Kidney epithelial cell (primary cell): ENCODE measurements around the gene GTF2F1. TPM values are rescaled to one million over a fixed set of nuclear protein-coding genes. Genes with fewer than 3 reads are reported as not detected.
"Not testable (repeated sequence)": the region's sequence is repeated elsewhere in the genome, so short reads cannot be mapped to it uniquely, and the experiment has no call there.

Experiments used
- DNase-seq: peaks from one replicate; pipeline ENCODE4 v3.0.0-alpha.2; 2010; ENCODE audit warnings: low read depth
- H3K27me3 ChIP-seq: 2 replicates; pipeline ENCODE4 v1.6.0; 2011; ENCODE audit warnings: low read length; ENCODE audit not compliant: control insufficient read depth, insufficient read depth
- H3K36me3 ChIP-seq: 2 replicates; pipeline ENCODE4 v1.5.1; 2011; ENCODE audit warnings: low read length; ENCODE audit not compliant: control insufficient read depth, insufficient read depth
- H3K4me3 ChIP-seq: 2 replicates; pipeline ENCODE4 v1.5.1; 2011; ENCODE audit warnings: low read depth, mild to moderate bottlenecking, control low read depth, low read length
- CTCF ChIP-seq: IDR thresholded peaks from 2 replicates; pipeline ENCODE4 v1.5.1; 2011; ENCODE audit warnings: mild to moderate bottlenecking, moderate library complexity, low read length, control low read depth, inconsistent platforms; ENCODE audit not compliant: insufficient read depth, poor library complexity, severe bottlenecking
- total RNA-seq: library from RNA; depleted of rRNA; stranded (reverse); fragments of >200 nt; gene quantifications from 2 replicates; pipeline ENCODE4 v1.2.3, GENCODE V29; 2015

GTF2F1 gene
- total RNA-seq, 1 donor from 2014 or later, result 51.3 TPM

GRCh38 chr19:6433165-6433564 is 40.2 kb upstream of the GTF2F1 start:
- no peak for DNase-seq
- no peaks in the 10 kb centered on the region for H3K36me3 ChIP-seq
- peaks cover 7% of the 10 kb centered on the region for H3K27me3 ChIP-seq
- H3K4me3 ChIP-seq, result no peak overlapping the region
- no peak for TF ChIP-seq CTCF

- Histone ChIP-seq H3K36me3 (no peaks in the 10 kb centered on the region), H3K4me3 (no peak overlapping the region), H3K27me3 (peaks cover 7% of the 10 kb centered on the region)
- no peak for DNase-seq
- no peak for TF ChIP-seq CTCF
Measured at GRCh38 chr19:6431891-6432290, 38.9 kb upstream of the GTF2F1 start.

GRCh38 chr19:6429419-6430221 is 36.7 kb upstream of the GTF2F1 start:
- no peak for DNase-seq
- TF ChIP-seq CTCF, result no peak
- Histone ChIP-seq H3K4me3 (no peak overlapping the region), H3K27me3 (peaks cover 7% of the 10 kb centered on the region), H3K36me3 (no peaks in the 10 kb centered on the region)

- not testable (repeated sequence) for H3K4me3 ChIP-seq, H3K36me3 ChIP-seq, H3K27me3 ChIP-seq, DNase-seq
Measured at GRCh38 chr19:6428692-6429418, 35.9 kb upstream of the GTF2F1 start.

GRCh38 chr19:6427131-6427530 is 34.2 kb upstream of the GTF2F1 start:
- peaks cover 7% of the 10 kb centered on the region for H3K27me3 ChIP-seq
- H3K36me3 ChIP-seq, result no peaks in the 10 kb centered on the region
- no peak for DNase-seq
- TF ChIP-seq CTCF, result no peak
- H3K4me3 ChIP-seq, result no peak overlapping the region

GRCh38 chr19:6425732-6426620 is 33.0 kb upstream of the GTF2F1 start:
- peaks cover 5% of the 10 kb centered on the region for H3K27me3 ChIP-seq
- no peak for DNase-seq
- no peak for TF ChIP-seq CTCF
- H3K4me3 ChIP-seq, result no peak overlapping the region
- no peaks in the 10 kb centered on the region for H3K36me3 ChIP-seq
